ENCODE measurements around the gene MFSD1. TPM values are rescaled to one million over a fixed set of nuclear protein-coding genes. Genes with fewer than 3 reads are reported as not detected.

The MFSD1 gene
- total and polyA plus RNA-seq, 2 experiments from 2014 or later, result 4.3 to 28.4 TPM

GRCh38 chr3:158823426-158823825 lies 21.6 kb downstream of the MFSD1 start:
- Histone ChIP-seq H3K79me2 (replicated peaks; ENCODE audit: insufficient read depth) (no peaks in the 10 kb centered on the region), H3K4me1 (ENCODE audit: insufficient read depth) (no peaks in the 10 kb centered on the region), H3K27ac (ENCODE audit: low read depth) (no peak overlapping the region), H3K4me3 (no peak overlapping the region), H4K20me1 (replicated peaks; ENCODE audit: insufficient read depth) (no peaks in the 10 kb centered on the region), H3K36me3 (ENCODE audit: insufficient read depth) (no peaks in the 10 kb centered on the region), H2AFZ (no peak overlapping the region), H3K9me2 (ENCODE audit: insufficient read depth) (no peaks in the 10 kb centered on the region), H3K27me3 (ENCODE audit: insufficient read depth) (no peaks in the 10 kb centered on the region), H3F3A (replicated peaks; ENCODE audit: low read depth) (no peaks in the 10 kb centered on the region), H3K4me2 (no peak overlapping the region)
- DNase-seq (ENCODE audit: low spot score) (no peak), ATAC-seq (no peak)
- Mint-ChIP-seq H3K36me3 (ENCODE audit: low read depth) (no peaks in the 10 kb centered on the region), H3K9me3 (no peaks in the 10 kb centered on the region), H3K4me1 (no peaks in the 10 kb centered on the region), H3K27ac (no peak overlapping the region), H3K27me3 (ENCODE audit: insufficient read depth, low read depth, poor library complexity) (no peaks in the 10 kb centered on the region), H3K4me3 (no peak overlapping the region)
- TF ChIP-seq EZH2phosphoT487 (IDR thresholded peaks at IDR 0.05; ENCODE audit: unreplicated experiment) (no peak), CTCF (conservative IDR thresholded peaks at IDR 0.05; ENCODE audit: low read depth in 2 of 2) (no peak), CREB1 (CRISPR knock-in tag; IDR thresholded peaks at IDR 0.05; ENCODE audit: low read depth) (no peak), ZNF114 (CRISPR knock-in tag; IDR thresholded peaks at IDR 0.05) (no peak), JUNB (IDR thresholded peaks at IDR 0.05; ENCODE audit: unreplicated experiment) (no peak), POLR2AphosphoS5 (IDR thresholded peaks at IDR 0.05; ENCODE audit: low read depth) (no peak), NANOG (IDR thresholded peaks at IDR 0.05; ENCODE audit: borderline replicate concordance) (no peak), ZNF331 (CRISPR knock-in tag; IDR thresholded peaks at IDR 0.05; ENCODE audit: low read depth) (no peak), EZH2 (IDR thresholded peaks at IDR 0.05; ENCODE audit: low read depth, unreplicated experiment) (no peak), STAT1 (IDR thresholded peaks at IDR 0.05; ENCODE audit: unreplicated experiment) (no peak)
- TF ChIP-seq, protein P1, sequence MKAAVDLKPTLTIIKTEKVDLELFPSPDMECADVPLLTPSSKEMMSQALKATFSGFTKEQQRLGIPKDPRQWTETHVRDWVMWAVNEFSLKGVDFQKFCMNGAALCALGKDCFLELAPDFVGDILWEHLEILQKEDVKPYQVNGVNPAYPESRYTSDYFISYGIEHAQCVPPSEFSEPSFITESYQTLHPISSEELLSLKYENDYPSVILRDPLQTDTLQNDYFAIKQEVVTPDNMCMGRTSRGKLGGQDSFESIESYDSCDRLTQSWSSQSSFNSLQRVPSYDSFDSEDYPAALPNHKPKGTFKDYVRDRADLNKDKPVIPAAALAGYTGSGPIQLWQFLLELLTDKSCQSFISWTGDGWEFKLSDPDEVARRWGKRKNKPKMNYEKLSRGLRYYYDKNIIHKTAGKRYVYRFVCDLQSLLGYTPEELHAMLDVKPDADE (IDR thresholded peaks at IDR 0.05), result no peak
- TF ChIP-seq, protein P2, sequence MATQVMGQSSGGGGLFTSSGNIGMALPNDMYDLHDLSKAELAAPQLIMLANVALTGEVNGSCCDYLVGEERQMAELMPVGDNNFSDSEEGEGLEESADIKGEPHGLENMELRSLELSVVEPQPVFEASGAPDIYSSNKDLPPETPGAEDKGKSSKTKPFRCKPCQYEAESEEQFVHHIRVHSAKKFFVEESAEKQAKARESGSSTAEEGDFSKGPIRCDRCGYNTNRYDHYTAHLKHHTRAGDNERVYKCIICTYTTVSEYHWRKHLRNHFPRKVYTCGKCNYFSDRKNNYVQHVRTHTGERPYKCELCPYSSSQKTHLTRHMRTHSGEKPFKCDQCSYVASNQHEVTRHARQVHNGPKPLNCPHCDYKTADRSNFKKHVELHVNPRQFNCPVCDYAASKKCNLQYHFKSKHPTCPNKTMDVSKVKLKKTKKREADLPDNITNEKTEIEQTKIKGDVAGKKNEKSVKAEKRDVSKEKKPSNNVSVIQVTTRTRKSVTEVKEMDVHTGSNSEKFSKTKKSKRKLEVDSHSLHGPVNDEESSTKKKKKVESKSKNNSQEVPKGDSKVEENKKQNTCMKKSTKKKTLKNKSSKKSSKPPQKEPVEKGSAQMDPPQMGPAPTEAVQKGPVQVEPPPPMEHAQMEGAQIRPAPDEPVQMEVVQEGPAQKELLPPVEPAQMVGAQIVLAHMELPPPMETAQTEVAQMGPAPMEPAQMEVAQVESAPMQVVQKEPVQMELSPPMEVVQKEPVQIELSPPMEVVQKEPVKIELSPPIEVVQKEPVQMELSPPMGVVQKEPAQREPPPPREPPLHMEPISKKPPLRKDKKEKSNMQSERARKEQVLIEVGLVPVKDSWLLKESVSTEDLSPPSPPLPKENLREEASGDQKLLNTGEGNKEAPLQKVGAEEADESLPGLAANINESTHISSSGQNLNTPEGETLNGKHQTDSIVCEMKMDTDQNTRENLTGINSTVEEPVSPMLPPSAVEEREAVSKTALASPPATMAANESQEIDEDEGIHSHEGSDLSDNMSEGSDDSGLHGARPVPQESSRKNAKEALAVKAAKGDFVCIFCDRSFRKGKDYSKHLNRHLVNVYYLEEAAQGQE (IDR thresholded peaks at IDR 0.05; ENCODE audit: unreplicated experiment), result no peak
- TF ChIP-seq, protein P3, sequence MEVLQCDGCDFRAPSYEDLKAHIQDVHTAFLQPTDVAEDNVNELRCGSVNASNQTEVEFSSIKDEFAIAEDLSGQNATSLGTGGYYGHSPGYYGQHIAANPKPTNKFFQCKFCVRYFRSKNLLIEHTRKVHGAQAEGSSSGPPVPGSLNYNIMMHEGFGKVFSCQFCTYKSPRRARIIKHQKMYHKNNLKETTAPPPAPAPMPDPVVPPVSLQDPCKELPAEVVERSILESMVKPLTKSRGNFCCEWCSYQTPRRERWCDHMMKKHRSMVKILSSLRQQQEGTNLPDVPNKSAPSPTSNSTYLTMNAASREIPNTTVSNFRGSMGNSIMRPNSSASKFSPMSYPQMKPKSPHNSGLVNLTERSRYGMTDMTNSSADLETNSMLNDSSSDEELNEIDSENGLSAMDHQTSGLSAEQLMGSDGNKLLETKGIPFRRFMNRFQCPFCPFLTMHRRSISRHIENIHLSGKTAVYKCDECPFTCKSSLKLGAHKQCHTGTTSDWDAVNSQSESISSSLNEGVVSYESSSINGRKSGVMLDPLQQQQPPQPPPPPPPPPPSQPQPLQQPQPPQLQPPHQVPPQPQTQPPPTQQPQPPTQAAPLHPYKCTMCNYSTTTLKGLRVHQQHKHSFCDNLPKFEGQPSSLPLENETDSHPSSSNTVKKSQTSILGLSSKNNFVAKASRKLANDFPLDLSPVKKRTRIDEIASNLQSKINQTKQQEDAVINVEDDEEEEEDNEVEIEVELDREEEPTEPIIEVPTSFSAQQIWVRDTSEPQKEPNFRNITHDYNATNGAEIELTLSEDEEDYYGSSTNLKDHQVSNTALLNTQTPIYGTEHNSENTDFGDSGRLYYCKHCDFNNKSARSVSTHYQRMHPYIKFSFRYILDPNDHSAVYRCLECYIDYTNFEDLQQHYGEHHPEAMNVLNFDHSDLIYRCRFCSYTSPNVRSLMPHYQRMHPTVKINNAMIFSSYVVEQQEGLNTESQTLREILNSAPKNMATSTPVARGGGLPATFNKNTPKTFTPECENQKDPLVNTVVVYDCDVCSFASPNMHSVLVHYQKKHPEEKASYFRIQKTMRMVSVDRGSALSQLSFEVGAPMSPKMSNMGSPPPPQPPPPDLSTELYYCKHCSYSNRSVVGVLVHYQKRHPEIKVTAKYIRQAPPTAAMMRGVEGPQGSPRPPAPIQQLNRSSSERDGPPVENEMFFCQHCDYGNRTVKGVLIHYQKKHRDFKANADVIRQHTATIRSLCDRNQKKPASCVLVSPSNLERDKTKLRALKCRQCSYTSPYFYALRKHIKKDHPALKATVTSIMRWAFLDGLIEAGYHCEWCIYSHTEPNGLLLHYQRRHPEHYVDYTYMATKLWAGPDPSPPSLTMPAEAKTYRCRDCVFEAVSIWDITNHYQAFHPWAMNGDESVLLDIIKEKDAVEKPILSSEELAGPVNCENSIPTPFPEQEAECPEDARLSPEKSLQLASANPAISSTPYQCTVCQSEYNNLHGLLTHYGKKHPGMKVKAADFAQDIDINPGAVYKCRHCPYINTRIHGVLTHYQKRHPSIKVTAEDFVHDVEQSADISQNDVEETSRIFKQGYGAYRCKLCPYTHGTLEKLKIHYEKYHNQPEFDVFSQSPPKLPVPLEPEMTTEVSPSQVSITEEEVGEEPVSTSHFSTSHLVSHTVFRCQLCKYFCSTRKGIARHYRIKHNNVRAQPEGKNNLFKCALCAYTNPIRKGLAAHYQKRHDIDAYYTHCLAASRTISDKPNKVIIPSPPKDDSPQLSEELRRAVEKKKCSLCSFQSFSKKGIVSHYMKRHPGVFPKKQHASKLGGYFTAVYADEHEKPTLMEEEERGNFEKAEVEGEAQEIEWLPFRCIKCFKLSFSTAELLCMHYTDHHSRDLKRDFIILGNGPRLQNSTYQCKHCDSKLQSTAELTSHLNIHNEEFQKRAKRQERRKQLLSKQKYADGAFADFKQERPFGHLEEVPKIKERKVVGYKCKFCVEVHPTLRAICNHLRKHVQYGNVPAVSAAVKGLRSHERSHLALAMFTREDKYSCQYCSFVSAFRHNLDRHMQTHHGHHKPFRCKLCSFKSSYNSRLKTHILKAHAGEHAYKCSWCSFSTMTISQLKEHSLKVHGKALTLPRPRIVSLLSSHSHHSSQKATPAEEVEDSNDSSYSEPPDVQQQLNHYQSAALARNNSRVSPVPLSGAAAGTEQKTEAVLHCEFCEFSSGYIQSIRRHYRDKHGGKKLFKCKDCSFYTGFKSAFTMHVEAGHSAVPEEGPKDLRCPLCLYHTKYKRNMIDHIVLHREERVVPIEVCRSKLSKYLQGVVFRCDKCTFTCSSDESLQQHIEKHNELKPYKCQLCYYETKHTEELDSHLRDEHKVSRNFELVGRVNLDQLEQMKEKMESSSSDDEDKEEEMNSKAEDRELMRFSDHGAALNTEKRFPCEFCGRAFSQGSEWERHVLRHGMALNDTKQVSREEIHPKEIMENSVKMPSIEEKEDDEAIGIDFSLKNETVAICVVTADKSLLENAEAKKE (CRISPR knock-in tag; IDR thresholded peaks at IDR 0.05), result no peak

Measured in GM23338 (cell line).